PC-3 (cell line): ENCODE data around the gene OXSR1. TPM values are rescaled to one million over a fixed set of nuclear protein-coding genes. Genes with fewer than 3 reads are reported as not detected.

Experiments used
- ATAC-seq: fragments of 200-7000 bp; cut with Tn5 transposase; 2 replicates; pipeline ENCODE4 v1.9.1; 2020; ENCODE audit warnings: mild to moderate bottlenecking, moderate library complexity
- BruUV-seq: library from RNA; stranded (reverse); fragments of 400-500 nt; replicated peaks from 2 replicates; lab custom pipeline; 2021; lab: Mats Ljungman, UMichigan
- CTCF ChIA-PET: fragments of 300-600 bp; sonication (Branson Sonifier 250); formaldehyde crosslinking; loops from one replicate; lab custom pipeline; 2022; ENCODE audit warnings: antibody characterized with exemption; lab: Charles Lee
- POLR2A ChIA-PET: fragments of 300-600 bp; sonication (Branson Sonifier 250); formaldehyde crosslinking; loops from one replicate; lab custom pipeline; 2022; ENCODE audit warnings: antibody characterized with exemption; ENCODE audit not compliant: unreplicated experiment; lab: Charles Lee
- DNase-seq: peaks from one replicate; pipeline ENCODE4 v3.0.0-alpha.2; 2015
- H2AFZ ChIP-seq: fragments of 300-600 bp; sonication (generic); 2 replicates; pipeline ENCODE4 v1.6.0; 2016; ENCODE audit warnings: antibody characterized with exemption, low read length
- H3F3A ChIP-seq: fragments of 300-600 bp; sonication (generic); one replicate; pipeline ENCODE4 v1.6.0; 2017; ENCODE audit warnings: antibody characterized with exemption, low read length, control low read depth, mild to moderate bottlenecking; ENCODE audit not compliant: unreplicated experiment
- H3K27ac ChIP-seq: fragments of 300-600 bp; sonication (generic); 2 replicates; pipeline ENCODE4 v1.5.1; 2016; ENCODE audit warnings: mild to moderate bottlenecking, low read length
- H3K27me3 ChIP-seq: fragments of 300-600 bp; sonication (generic); 2 replicates; pipeline ENCODE4 v1.6.1; 2016; ENCODE audit warnings: low read length, mixed read lengths
- H3K36me3 ChIP-seq: fragments of 300-600 bp; sonication (generic); 2 replicates; pipeline ENCODE4 v1.6.1; 2016; ENCODE audit warnings: low read depth, mixed run types, low read length, mixed read lengths
- H3K4me1 ChIP-seq: fragments of 300-600 bp; sonication (generic); 2 replicates; pipeline ENCODE4 v1.5.1; 2016; ENCODE audit warnings: low read length; ENCODE audit not compliant: insufficient read depth
- H3K4me2 ChIP-seq: fragments of 300-600 bp; sonication (generic); 2 replicates; pipeline ENCODE4 v1.6.0; 2016; ENCODE audit warnings: low read length
- H3K4me3 ChIP-seq: fragments of 300-600 bp; sonication (generic); 2 replicates; pipeline ENCODE4 v1.5.1; 2016; ENCODE audit warnings: mild to moderate bottlenecking, low read length, mixed read lengths
- H3K79me2 ChIP-seq: fragments of 300-600 bp; sonication (generic); 2 replicates; pipeline ENCODE4 v1.6.1; 2017; ENCODE audit warnings: low read length, mixed read lengths
- H3K9ac ChIP-seq: fragments of 300-600 bp; sonication (generic); 2 replicates; pipeline ENCODE4 v1.6.0; 2016; ENCODE audit warnings: mild to moderate bottlenecking, low read length
- H3K9me2 ChIP-seq: fragments of 300-600 bp; sonication (generic); replicated peaks from 2 replicates; pipeline ENCODE4 v1.6.1; 2016; ENCODE audit warnings: mixed run types, low read length, mixed read lengths
- H3K9me3 ChIP-seq: fragments of 300-600 bp; sonication (generic); 2 replicates; pipeline ENCODE4 v1.6.1; 2016; ENCODE audit warnings: low read length, mixed read lengths
- H4K20me1 ChIP-seq: fragments of 300-600 bp; sonication (generic); 2 replicates; pipeline ENCODE4 v1.6.1; 2016; ENCODE audit warnings: low read length, mixed read lengths
- CTCF ChIP-seq: fragments of 300-600 bp; sonication (generic); conservative IDR thresholded peaks from 2 replicates; pipeline ENCODE4 v1.5.1; 2017; ENCODE audit warnings: antibody characterized with exemption, low read depth, mild to moderate bottlenecking, low read length
- EZH2 ChIP-seq: fragments of 300-600 bp; sonication (generic); IDR thresholded peaks from one replicate; pipeline ENCODE4 v1.6.1; 2017; ENCODE audit warnings: antibody characterized with exemption, mild to moderate bottlenecking, low read length; ENCODE audit not compliant: unreplicated experiment
- EZH2phosphoT487 ChIP-seq: fragments of 300-600 bp; sonication (generic); IDR thresholded peaks from 2 replicates; pipeline ENCODE4 v1.6.1; 2018; ENCODE audit warnings: mild to moderate bottlenecking, antibody characterized with exemption, low read length, borderline replicate concordance
- intact Hi-C: fragments of 100-400 bp; cut with micrococcal nuclease; formaldehyde crosslinking; loops from 2 replicates; pipeline ENCODE4 v1.9.0; 2023
- total RNA-seq: library from RNA; depleted of rRNA; stranded (reverse); fragments of >200 nt; gene quantifications from 2 replicates; pipeline ENCODE4 v1.2.3, GENCODE V29; 2014

Gene OXSR1
- total RNA-seq, 1 experiment from 2014 or later = 42.2 TPM

- H3K79me2 ChIP-seq = no peaks in the 10 kb centered on the region
- no peaks in the 10 kb centered on the region for H3K9me2 ChIP-seq
- H4K20me1 ChIP-seq = no peaks in the 10 kb centered on the region
- peaks cover 60% of the 10 kb centered on the region for H3K4me1 ChIP-seq
- ATAC-seq = peak; percentile 23; the same call in 1 of the 2 replicates
- POLR2A ChIA-PET = interaction anchor here (0.6 kb wide), 1 partner anchor 35 kb away, joined by 3 read pairs; no protein-coding TSS in a partner anchor
- BruUV-seq = TSS peak; percentile 53
- TF ChIP-seq EZH2 (no peak), EZH2phosphoT487 (no peak), CTCF (no peak)
- DNase-seq = peak; percentile 87
- CTCF ChIA-PET = no interaction called here
- H3K36me3 ChIP-seq = no peaks in the 10 kb centered on the region
- no peak overlapping the region for H2AFZ ChIP-seq
- H3K4me3 ChIP-seq = 0 out of 2 replicates have a peak overlapping the region, but pooled peaks have one; percentile 7
- H3K27ac ChIP-seq = peak overlapping the region; percentile 96
- intact Hi-C loops = no loop called here
- peaks cover 2% of the 10 kb centered on the region for H3F3A ChIP-seq
- H3K27me3 ChIP-seq = no peaks in the 10 kb centered on the region
- no peaks in the 10 kb centered on the region for H3K9me3 ChIP-seq
- peak overlapping the region; percentile 60 for H3K4me2 ChIP-seq
- H3K9ac ChIP-seq = peak overlapping the region; percentile 59
Measured at GRCh38 chr3:38154625-38155255, 10.6 kb upstream of the OXSR1 start.

GRCh38 chr3:38155825-38156224 lies 9.5 kb upstream of the OXSR1 start:
- no peaks in the 10 kb centered on the region for H3K9me3 ChIP-seq
- no peak overlapping the region for H2AFZ ChIP-seq
- no peak overlapping the region for H3K27ac ChIP-seq
- intact Hi-C loops = no loop called here
- H3K36me3 ChIP-seq = no peaks in the 10 kb centered on the region
- peaks cover 60% of the 10 kb centered on the region for H3K4me1 ChIP-seq
- no peaks in the 10 kb centered on the region for H4K20me1 ChIP-seq
- CTCF ChIA-PET = no interaction called here
- no peaks in the 10 kb centered on the region for H3K27me3 ChIP-seq
- H3F3A ChIP-seq = peaks cover 4% of the 10 kb centered on the region
- ATAC-seq = no peak
- no TSS peak for BruUV-seq
- no peaks in the 10 kb centered on the region for H3K79me2 ChIP-seq
- H3K9me2 ChIP-seq = no peaks in the 10 kb centered on the region
- no peak overlapping the region for H3K4me3 ChIP-seq
- no peak overlapping the region for H3K9ac ChIP-seq
- TF ChIP-seq CTCF (no peak), EZH2phosphoT487 (no peak), EZH2 (no peak)
- POLR2A ChIA-PET = no interaction called here
- no peak overlapping the region for H3K4me2 ChIP-seq
- DNase-seq = no peak

GRCh38 chr3:38157117-38157516 lies 8.2 kb upstream of the OXSR1 start:
- no TSS peak for BruUV-seq
- Histone ChIP-seq H3K9me3 (no peaks in the 10 kb centered on the region), H3K36me3 (no peaks in the 10 kb centered on the region), H3K79me2 (no peaks in the 10 kb centered on the region), H3K27me3 (no peaks in the 10 kb centered on the region), H2AFZ (no peak overlapping the region), H4K20me1 (no peaks in the 10 kb centered on the region), H3F3A (peaks cover 4% of the 10 kb centered on the region), H3K27ac (no peak overlapping the region), H3K9ac (no peak overlapping the region), H3K4me3 (no peak overlapping the region), H3K4me2 (peak overlapping the region; percentile 7; the same call in 1 of the 2 replicates), H3K4me1 (peaks cover 48% of the 10 kb centered on the region), H3K9me2 (no peaks in the 10 kb centered on the region)
- intact Hi-C loops = no loop called here
- no peak for ATAC-seq
- no peak for DNase-seq
- ChIA-PET POLR2A (interaction anchor here (0.5 to 0.7 kb wide), 2 partner anchors 15 to 20 kb away, joined by 3 to 4 read pairs; partner anchors contain the start of gene ACAA1), CTCF (no interaction called here)
- TF ChIP-seq CTCF (no peak), EZH2 (no peak), EZH2phosphoT487 (no peak)
